A673 (cell line): Measurements from ENCODE around the gene SETDB2.

Experiments used
- CTCF ChIP-seq: fragments of 300-800, 200-600 bp; sonication (generic); conservative IDR thresholded peaks from 2 replicates; pipeline ENCODE4 v1.5.1; 2017; ENCODE audit warnings: low read depth, mild to moderate bottlenecking, antibody characterized with exemption, low read length, moderate library complexity, mixed read lengths
- EZH2 ChIP-seq: fragments of 200-600 bp; sonication (generic); IDR thresholded peaks from 2 replicates; pipeline ENCODE4 v1.6.1; 2017; ENCODE audit warnings: borderline replicate concordance, low read depth, mild to moderate bottlenecking, mixed read lengths, antibody characterized with exemption, low read length; ENCODE audit not compliant: poor library complexity, severe bottlenecking

GRCh38 chr13:49407068-49407467, 37.0 kb upstream of the SETDB2 start:
- no peak for TF ChIP-seq CTCF
- TF ChIP-seq EZH2, result no peak
